H9 (cell line): ENCODE results near the gene CLCN3. TPM values are rescaled to one million over a fixed set of nuclear protein-coding genes. Genes with fewer than 3 reads are reported as not detected.
A peak's percentile ranks its signal among the peaks of the same experiment; 100 is the strongest.

Experiments
- DNase-seq: peaks from one replicate; pipeline ENCODE4 v3.0.0-alpha.2; 2017
- H2AFZ ChIP-seq: one replicate; pipeline ENCODE4 v1.6.1; 2013; ENCODE audit warnings: mild to moderate bottlenecking, low read length, control low read depth, moderate library complexity
- H2AK5ac ChIP-seq: 2 replicates; pipeline ENCODE4 v1.6.1; 2013; ENCODE audit warnings: low read length, control low read depth, mixed read lengths; ENCODE audit not compliant: insufficient read length
- H2BK120ac ChIP-seq: one replicate; pipeline ENCODE4 v1.6.1; 2013; ENCODE audit warnings: low read depth, mild to moderate bottlenecking, low read length, control low read depth, inconsistent platforms; ENCODE audit not compliant: poor library complexity, severe bottlenecking
- H2BK12ac ChIP-seq: 2 replicates; pipeline ENCODE4 v1.6.1; 2013; ENCODE audit warnings: low read length, control low read depth, mixed read lengths, low read depth; ENCODE audit not compliant: insufficient read length
- H2BK15ac ChIP-seq: 2 replicates; pipeline ENCODE4 v1.6.1; 2013; ENCODE audit warnings: low read depth, low read length, control low read depth
- H2BK20ac ChIP-seq: one replicate; pipeline ENCODE4 v1.6.1; 2013; ENCODE audit warnings: low read depth, mild to moderate bottlenecking, low read length, control low read depth, inconsistent platforms; ENCODE audit not compliant: poor library complexity, severe bottlenecking
- H2BK5ac ChIP-seq: 2 replicates; pipeline ENCODE4 v1.6.1; 2013; ENCODE audit warnings: low read length, control low read depth, mixed read lengths; ENCODE audit not compliant: insufficient read length
- H3K14ac ChIP-seq: 2 replicates; pipeline ENCODE4 v1.6.1; 2013; ENCODE audit warnings: low read length, control low read depth; ENCODE audit not compliant: insufficient read depth
- H3K18ac ChIP-seq: 2 replicates; pipeline ENCODE4 v1.6.1; 2013; ENCODE audit warnings: low read depth, mild to moderate bottlenecking, mixed read lengths, low read length, control low read depth; ENCODE audit not compliant: insufficient read length
- H3K23ac ChIP-seq: 2 replicates; pipeline ENCODE4 v1.6.1; 2013; ENCODE audit warnings: low read length, control low read depth, mixed read lengths, low read depth; ENCODE audit not compliant: insufficient read length
- H3K23me2 ChIP-seq: 2 replicates; pipeline ENCODE4 v1.6.1; 2013; ENCODE audit warnings: low read depth, mild to moderate bottlenecking, mixed read lengths, low read length, control low read depth; ENCODE audit not compliant: insufficient read length, poor library complexity, severe bottlenecking
- H3K27ac ChIP-seq: 2 replicates; pipeline ENCODE4 v1.5.1; 2013; ENCODE audit warnings: low read length, control low read depth, mixed read lengths, low read depth; ENCODE audit not compliant: insufficient read length
- H3K27me3 ChIP-seq: 2 replicates; pipeline ENCODE4 v1.6.1; 2013; ENCODE audit warnings: low read length, control low read depth, inconsistent platforms; ENCODE audit not compliant: insufficient read depth
- H3K4ac ChIP-seq: 2 replicates; pipeline ENCODE4 v1.6.1; 2013; ENCODE audit warnings: low read depth, mild to moderate bottlenecking, control low read depth, inconsistent platforms, low read length, moderate library complexity
- H3K4me1 ChIP-seq: 2 replicates; pipeline ENCODE4 v1.6.1; 2013; ENCODE audit warnings: low read length, control low read depth, inconsistent platforms; ENCODE audit not compliant: insufficient read depth
- H3K4me2 ChIP-seq: 2 replicates; pipeline ENCODE4 v1.6.1; 2013; ENCODE audit warnings: low read length, control low read depth, mixed read lengths; ENCODE audit not compliant: insufficient read length, insufficient read depth
- H3K56ac ChIP-seq: 2 replicates; pipeline ENCODE4 v1.6.1; 2013; ENCODE audit warnings: low read depth, mild to moderate bottlenecking, mixed read lengths, low read length, control low read depth; ENCODE audit not compliant: insufficient read length
- H3K79me1 ChIP-seq: 2 replicates; pipeline ENCODE4 v1.6.1; 2013; ENCODE audit warnings: low read depth, mild to moderate bottlenecking, moderate library complexity, low read length, control low read depth, inconsistent platforms; ENCODE audit not compliant: insufficient read depth, poor library complexity, severe bottlenecking
- H3K79me2 ChIP-seq: 2 replicates; pipeline ENCODE4 v1.6.1; 2013; ENCODE audit warnings: low read length, control low read depth, inconsistent platforms; ENCODE audit not compliant: insufficient read depth
- H3K9ac ChIP-seq: 2 replicates; pipeline ENCODE4 v1.6.1; 2013; ENCODE audit warnings: low read length, control low read depth, mixed read lengths; ENCODE audit not compliant: insufficient read length; ENCODE audit errors: extremely low read depth
- H3K9me3 ChIP-seq: one replicate; pipeline ENCODE4 v1.6.1; 2013; ENCODE audit warnings: low read depth, low read length, inconsistent platforms; ENCODE audit not compliant: control insufficient read depth
- H3T11ph ChIP-seq: one replicate; pipeline ENCODE4 v1.6.1; 2013; ENCODE audit warnings: mild to moderate bottlenecking, low read length, control low read depth, inconsistent platforms
- H4K20me1 ChIP-seq: one replicate; pipeline ENCODE4 v1.6.1; 2013; ENCODE audit not compliant: control insufficient read depth, insufficient read length, insufficient read depth
- H4K5ac ChIP-seq: 2 replicates; pipeline ENCODE4 v1.6.1; 2013; ENCODE audit warnings: low read depth, mild to moderate bottlenecking, mixed read lengths, low read length, control low read depth; ENCODE audit not compliant: insufficient read length
- H4K8ac ChIP-seq: replicated peaks from 2 replicates; pipeline ENCODE4 v1.6.1; 2013; ENCODE audit warnings: low read length, control low read depth, mixed read lengths, low read depth; ENCODE audit not compliant: insufficient read length
- H4K91ac ChIP-seq: 2 replicates; pipeline ENCODE4 v1.6.1; 2013; ENCODE audit warnings: low read depth, mild to moderate bottlenecking, moderate library complexity, mixed read lengths, low read length, control low read depth; ENCODE audit not compliant: insufficient read length
- H3K27ac Mint-ChIP-seq, 3 experiments: 2 replicates in 2 of 3; 3 replicates in 1 of 3; pipeline ENCODE4 v1.8.0; 2020 to 2021; ENCODE audit warnings: mixed read lengths in 3 of 3, mild to moderate bottlenecking in 1 of 3, moderate library complexity in 1 of 3
- H3K27me3 Mint-ChIP-seq: 2 replicates; pipeline ENCODE4 v1.8.0; 2021; ENCODE audit warnings: low read depth, mild to moderate bottlenecking, moderate library complexity, mixed read lengths
- H3K36me3 Mint-ChIP-seq, 3 experiments: 2 replicates in 2 of 3; 3 replicates in 1 of 3; pipeline ENCODE4 v1.8.0; 2020 to 2021; ENCODE audit warnings: low read depth in 3 of 3, mixed read lengths in 3 of 3; ENCODE audit not compliant: insufficient read depth in 1 of 3
- H3K4me1 Mint-ChIP-seq, 2 experiments: 2 replicates each; pipeline ENCODE4 v1.8.0; 2020; ENCODE audit warnings: mixed read lengths in 2 of 2
- H3K4me3 Mint-ChIP-seq, 2 experiments: 2 replicates in 1 of 2; 3 replicates in 1 of 2; pipeline ENCODE4 v1.8.0; 2020 to 2021; ENCODE audit warnings: mild to moderate bottlenecking in 2 of 2, mixed read lengths in 2 of 2, moderate library complexity in 1 of 2
- H3K9me3 Mint-ChIP-seq, 2 experiments: 2 replicates in 1 of 2; 3 replicates in 1 of 2; pipeline ENCODE4 v1.8.0; 2020; ENCODE audit warnings: mild to moderate bottlenecking in 2 of 2, mixed read lengths in 2 of 2, moderate library complexity in 1 of 2
- CTCF ChIP-seq: fragments of 200-600 bp; sonication (generic); conservative IDR thresholded peaks from 3 replicates; pipeline ENCODE4 v1.8.0; 2021; ENCODE audit warnings: antibody characterized with exemption, mild to moderate bottlenecking
- WGBS: extraction: QIAGEN DNeasy Blood & Tissue Kit; methylation state at CpG from one replicate; pipeline ENCODE4 v1.1.7; 2013; ENCODE audit warnings: missing lambda C conversion rate, low lambda C conversion rate, mixed read lengths; ENCODE audit not compliant: insufficient read length; ENCODE audit errors: extremely low coverage; 5-methylcytosine and 5-hydroxymethylcytosine counted together
- total RNA-seq: library from RNA; stranded (reverse); gene quantifications from 2 replicates; pipeline ENCODE4 v1.2.1, GENCODE V29; 2021

Gene CLCN3
- total RNA-seq, 1 experiment from 2014 or later = 25.7 TPM

- peak overlapping the region; percentile 70 to 89 (median 88) for H3K27ac Mint-ChIP-seq
- no peaks in the 10 kb centered on the region for H3K27me3 ChIP-seq
- no peak overlapping the region for H3K56ac ChIP-seq
- H3K14ac ChIP-seq = peak overlapping the region; percentile 90; the same call in 1 of the 2 replicates
- no peaks in the 10 kb centered on the region; the same call in 1 of the 2 replicates for H3K79me2 ChIP-seq
- peaks cover 0 to 6% (median 4%) of the 10 kb centered on the region in 3 experiments; a peak in 4 of 7 replicates for H3K36me3 Mint-ChIP-seq
- no peak overlapping the region for H3T11ph ChIP-seq
- DNase-seq = no peak
- no peak overlapping the region for H2BK120ac ChIP-seq
- peaks cover 9% of the 10 kb centered on the region for H3K23me2 ChIP-seq
- no peak for TF ChIP-seq CTCF
- no peak overlapping the region for H3K23ac ChIP-seq
- H3K4me1 ChIP-seq = peaks cover 2% of the 10 kb centered on the region; the same call in 1 of the 2 replicates
- no peak overlapping the region for H2BK20ac ChIP-seq
- H3K18ac ChIP-seq = peak overlapping the region; percentile 85
- peaks cover 10% of the 10 kb centered on the region for H3K27me3 Mint-ChIP-seq
- H3K9me3 Mint-ChIP-seq = no peaks in the 10 kb centered on the region
- no peaks in the 10 kb centered on the region for H3K9me3 ChIP-seq
- no peak overlapping the region for H4K8ac ChIP-seq
- H3K4me3 Mint-ChIP-seq = peak overlapping the region; percentile 87 to 92
- no peak overlapping the region for H2AK5ac ChIP-seq
- no peak overlapping the region for H2BK15ac ChIP-seq
- no CpG with 5 or more reads among the region's 13 CpGs for WGBS
- no peak overlapping the region for H4K5ac ChIP-seq
- H3K4me1 Mint-ChIP-seq = peaks cover 27 to 30% of the 10 kb centered on the region in 2 experiments
- peak overlapping the region; percentile 83 for H3K9ac ChIP-seq
- H3K4ac ChIP-seq = no peak overlapping the region
- no peak overlapping the region for H2AFZ ChIP-seq
- no peak overlapping the region for H3K27ac ChIP-seq
- peak overlapping the region; percentile 89 for H3K4me2 ChIP-seq
- H2BK12ac ChIP-seq = no peak overlapping the region
- no peaks in the 10 kb centered on the region for H3K79me1 ChIP-seq
- no peak overlapping the region for H4K91ac ChIP-seq
- no peak overlapping the region for H2BK5ac ChIP-seq
- H4K20me1 ChIP-seq = no peaks in the 10 kb centered on the region
These were observed 136.7 kb downstream of the CLCN3 start for GRCh38 chr4:169756971-169757574.
